ENCODE measurements around the gene PSMD5.
A peak's percentile ranks its signal among the peaks of the same experiment; 100 is the strongest.

PSMD5 gene

GRCh38 chr9:120864719-120865118 lies 22.0 kb upstream of the PSMD5 start:
- peaks cover 5% of the 10 kb centered on the region for H4K20me1 ChIP-seq (ENCODE audit: insufficient read depth, low read length, poor library complexity, severe bottlenecking)
- H3K4me3 ChIP-seq (ENCODE audit: low read length, poor library complexity, severe bottlenecking), result no peak overlapping the region
- H3K79me2 ChIP-seq (ENCODE audit: insufficient read depth, low read length), result peaks cover 58% of the 10 kb centered on the region; the same call in 1 of the 2 replicates
- H3K9me2 ChIP-seq (replicated peaks; ENCODE audit: low read depth, low read length), result no peaks in the 10 kb centered on the region
- H3K4me1 ChIP-seq (ENCODE audit: insufficient read depth, low read length, poor library complexity, severe bottlenecking), result peaks cover 6% of the 10 kb centered on the region
- H3K4me2 ChIP-seq (ENCODE audit: low read depth, low read length, poor library complexity, severe bottlenecking), result no peak overlapping the region
- H3K36me3 ChIP-seq (ENCODE audit: insufficient read depth, low read length), result peaks cover 93% of the 10 kb centered on the region
- H3K9ac ChIP-seq (ENCODE audit: low read depth, low read length, poor library complexity, severe bottlenecking), result no peak overlapping the region
- H3K9me3 ChIP-seq (ENCODE audit: insufficient read depth, low read depth, low read length), result no peaks in the 10 kb centered on the region
- H3F3A ChIP-seq (ENCODE audit: low read depth), result no peaks in the 10 kb centered on the region
- no peak for TF ChIP-seq EZH2phosphoT487 (IDR thresholded peaks at IDR 0.05; ENCODE audit: borderline replicate concordance)
- TF ChIP-seq, protein P1, sequence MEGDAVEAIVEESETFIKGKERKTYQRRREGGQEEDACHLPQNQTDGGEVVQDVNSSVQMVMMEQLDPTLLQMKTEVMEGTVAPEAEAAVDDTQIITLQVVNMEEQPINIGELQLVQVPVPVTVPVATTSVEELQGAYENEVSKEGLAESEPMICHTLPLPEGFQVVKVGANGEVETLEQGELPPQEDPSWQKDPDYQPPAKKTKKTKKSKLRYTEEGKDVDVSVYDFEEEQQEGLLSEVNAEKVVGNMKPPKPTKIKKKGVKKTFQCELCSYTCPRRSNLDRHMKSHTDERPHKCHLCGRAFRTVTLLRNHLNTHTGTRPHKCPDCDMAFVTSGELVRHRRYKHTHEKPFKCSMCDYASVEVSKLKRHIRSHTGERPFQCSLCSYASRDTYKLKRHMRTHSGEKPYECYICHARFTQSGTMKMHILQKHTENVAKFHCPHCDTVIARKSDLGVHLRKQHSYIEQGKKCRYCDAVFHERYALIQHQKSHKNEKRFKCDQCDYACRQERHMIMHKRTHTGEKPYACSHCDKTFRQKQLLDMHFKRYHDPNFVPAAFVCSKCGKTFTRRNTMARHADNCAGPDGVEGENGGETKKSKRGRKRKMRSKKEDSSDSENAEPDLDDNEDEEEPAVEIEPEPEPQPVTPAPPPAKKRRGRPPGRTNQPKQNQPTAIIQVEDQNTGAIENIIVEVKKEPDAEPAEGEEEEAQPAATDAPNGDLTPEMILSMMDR (conservative IDR thresholded peaks at IDR 0.05; ENCODE audit: low read length), result no peak
- no peaks in the 10 kb centered on the region for H3K27me3 ChIP-seq (ENCODE audit: insufficient read depth, low read length, poor library complexity, severe bottlenecking)
- no peak overlapping the region for H2AFZ ChIP-seq (ENCODE audit: low read length)

- Histone ChIP-seq H2AFZ (ENCODE audit: low read length) (no peak overlapping the region), H3K9me2 (replicated peaks; ENCODE audit: low read depth, low read length) (no peaks in the 10 kb centered on the region), H3F3A (ENCODE audit: low read depth) (no peaks in the 10 kb centered on the region), H3K79me2 (ENCODE audit: insufficient read depth, low read length) (peaks cover 49% of the 10 kb centered on the region; the same call in 1 of the 2 replicates), H3K4me1 (ENCODE audit: insufficient read depth, low read length, poor library complexity, severe bottlenecking) (peaks cover 6% of the 10 kb centered on the region), H3K4me2 (ENCODE audit: low read depth, low read length, poor library complexity, severe bottlenecking) (no peak overlapping the region), H3K9me3 (ENCODE audit: insufficient read depth, low read depth, low read length) (no peaks in the 10 kb centered on the region), H3K27me3 (ENCODE audit: insufficient read depth, low read length, poor library complexity, severe bottlenecking) (no peaks in the 10 kb centered on the region), H3K9ac (ENCODE audit: low read depth, low read length, poor library complexity, severe bottlenecking) (no peak overlapping the region), H3K36me3 (ENCODE audit: insufficient read depth, low read length) (peaks cover 93% of the 10 kb centered on the region), H4K20me1 (ENCODE audit: insufficient read depth, low read length, poor library complexity, severe bottlenecking) (peaks cover 5% of the 10 kb centered on the region), H3K4me3 (ENCODE audit: low read length, poor library complexity, severe bottlenecking) (no peak overlapping the region)
- TF ChIP-seq, protein P1 (conservative IDR thresholded peaks at IDR 0.05; ENCODE audit: low read length), result peak; percentile 50
- TF ChIP-seq EZH2phosphoT487 (IDR thresholded peaks at IDR 0.05; ENCODE audit: borderline replicate concordance), result no peak
These were observed 21.1 kb upstream of the PSMD5 start for GRCh38 chr9:120863833-120864232.

GRCh38 chr9:120862452-120862851 lies 19.7 kb upstream of the PSMD5 start:
- Histone ChIP-seq H3K4me1 (ENCODE audit: insufficient read depth, low read length, poor library complexity, severe bottlenecking) (peaks cover 6% of the 10 kb centered on the region), H4K20me1 (ENCODE audit: insufficient read depth, low read length, poor library complexity, severe bottlenecking) (peaks cover 5% of the 10 kb centered on the region), H3K9me2 (replicated peaks; ENCODE audit: low read depth, low read length) (no peaks in the 10 kb centered on the region), H3K4me3 (ENCODE audit: low read length, poor library complexity, severe bottlenecking) (no peak overlapping the region), H3K4me2 (ENCODE audit: low read depth, low read length, poor library complexity, severe bottlenecking) (no peak overlapping the region), H3F3A (ENCODE audit: low read depth) (no peaks in the 10 kb centered on the region), H2AFZ (ENCODE audit: low read length) (no peak overlapping the region), H3K9me3 (ENCODE audit: insufficient read depth, low read depth, low read length) (no peaks in the 10 kb centered on the region), H3K36me3 (ENCODE audit: insufficient read depth, low read length) (peaks cover 96% of the 10 kb centered on the region), H3K27me3 (ENCODE audit: insufficient read depth, low read length, poor library complexity, severe bottlenecking) (no peaks in the 10 kb centered on the region), H3K79me2 (ENCODE audit: insufficient read depth, low read length) (peaks cover 37% of the 10 kb centered on the region; the same call in 1 of the 2 replicates), H3K9ac (ENCODE audit: low read depth, low read length, poor library complexity, severe bottlenecking) (no peak overlapping the region)
- TF ChIP-seq, protein P1 (conservative IDR thresholded peaks at IDR 0.05; ENCODE audit: low read length), result no peak
- TF ChIP-seq EZH2phosphoT487 (IDR thresholded peaks at IDR 0.05; ENCODE audit: borderline replicate concordance), result no peak
